ENCODE measurements around the gene MGAT2.
"Not testable (repeated sequence)": the region's sequence is repeated elsewhere in the genome, so short reads cannot be mapped to it uniquely, and the experiment has no call there.

Gene MGAT2

GRCh38 chr14:49620182-49621113 lies at the start of gene MGAT2, which contains the start of gene RPL36AL:
Gene MGAT2 (plus strand): TSS chr14:49620799. CDS start chr14:49621269, 470 bp downstream.
Gene RPL36AL (minus strand): TSS chr14:49620626. CDS start chr14:49619104, 1,522 bp downstream.
- FAIRE-seq = no peak

- no peak for FAIRE-seq
Observed at GRCh38 chr14:49574038-49574437, 46.6 kb upstream of the MGAT2 start.

GRCh38 chr14:49578141-49578540 lies 42.5 kb upstream of the MGAT2 start:
- FAIRE-seq = no peak

- no peak for FAIRE-seq
Observed at GRCh38 chr14:49579841-49580240, 40.8 kb upstream of the MGAT2 start.

- FAIRE-seq = no peak
Observed at GRCh38 chr14:49581209-49582112, 39.1 kb upstream of the MGAT2 start.

- FAIRE-seq = no peak
Observed at GRCh38 chr14:49582113-49582977, 38.3 kb upstream of the MGAT2 start.

GRCh38 chr14:49583629-49584028 lies 37.0 kb upstream of the MGAT2 start:
- no peak for FAIRE-seq

GRCh38 chr14:49584058-49584457 lies 36.5 kb upstream of the MGAT2 start:
- no peak for FAIRE-seq

GRCh38 chr14:49584981-49585640 lies 35.5 kb upstream of the MGAT2 start:
- not testable (repeated sequence) for FAIRE-seq

- FAIRE-seq = peak; percentile 5
Observed at GRCh38 chr14:49585803-49586672, 34.6 kb upstream of the MGAT2 start, which contains the start of gene RPS29. Gene RPS29 (minus strand): TSS chr14:49586380. CDS start chr14:49586346, 34 bp downstream.

GRCh38 chr14:49586673-49587460 lies 33.7 kb upstream of the MGAT2 start:
- peak; percentile 33 for FAIRE-seq

- no peak for FAIRE-seq
Observed at GRCh38 chr14:49589387-49589786, 31.2 kb upstream of the MGAT2 start.

GRCh38 chr14:49593016-49593415 lies 27.6 kb upstream of the MGAT2 start:
- FAIRE-seq = no peak

GRCh38 chr14:49594347-49595091 lies 26.1 kb upstream of the MGAT2 start:
- peak; percentile 10 for FAIRE-seq

GRCh38 chr14:49598189-49598484 lies 22.5 kb upstream of the MGAT2 start:
- FAIRE-seq = no peak

- FAIRE-seq = no peak
Observed at GRCh38 chr14:49598485-49599300, 21.9 kb upstream of the MGAT2 start, which contains the start of gene LRR1. Gene LRR1 (plus strand): TSS chr14:49598940. CDS start chr14:49599021, 81 bp downstream.

GRCh38 chr14:49607583-49607982 lies 13.0 kb upstream of the MGAT2 start:
- no peak for FAIRE-seq

- no peak for FAIRE-seq
Observed at GRCh38 chr14:49612251-49612650, 8.3 kb upstream of the MGAT2 start.
